Measurements from ENCODE around the gene GPR45. TPM values are rescaled to one million over a fixed set of nuclear protein-coding genes. Genes with fewer than 3 reads are reported as not detected.

GPR45 gene
- total RNA-seq, 1 donor from 2014 or later: not detected

GRCh38 chr2:105262651-105263091 is 21.1 kb downstream of the GPR45 start:
- no peak overlapping the region for H3K4me3 Mint-ChIP-seq
- DNase-seq (ENCODE audit: extremely low spot score, unreplicated experiment): no peak
- TF ChIP-seq CTCF (conservative IDR thresholded peaks at IDR 0.05): no peak
- no peak overlapping the region for H3K27ac Mint-ChIP-seq
- H3K36me3 Mint-ChIP-seq: peaks cover 10% of the 10 kb centered on the region
- H3K27me3 Mint-ChIP-seq: no peaks in the 10 kb centered on the region
- H3K4me1 Mint-ChIP-seq (ENCODE audit: unreplicated experiment): peaks cover 5% of the 10 kb centered on the region
- no peaks in the 10 kb centered on the region for H3K9me3 Mint-ChIP-seq

- Mint-ChIP-seq H3K9me3 (no peaks in the 10 kb centered on the region), H3K27ac (no peak overlapping the region), H3K4me1 (ENCODE audit: unreplicated experiment) (no peaks in the 10 kb centered on the region), H3K4me3 (no peak overlapping the region), H3K27me3 (no peaks in the 10 kb centered on the region), H3K36me3 (peaks cover 15% of the 10 kb centered on the region)
- no peak for TF ChIP-seq CTCF (conservative IDR thresholded peaks at IDR 0.05)
- DNase-seq (ENCODE audit: extremely low spot score, unreplicated experiment): no peak
Measured at GRCh38 chr2:105269426-105269825, 27.9 kb downstream of the GPR45 start.

GRCh38 chr2:105271393-105272045 is 30.0 kb downstream of the GPR45 start:
- Mint-ChIP-seq H3K36me3 (peaks cover 9% of the 10 kb centered on the region), H3K4me3 (no peak overlapping the region), H3K27ac (no peak overlapping the region), H3K9me3 (no peaks in the 10 kb centered on the region), H3K27me3 (no peaks in the 10 kb centered on the region), H3K4me1 (ENCODE audit: unreplicated experiment) (no peaks in the 10 kb centered on the region)
- TF ChIP-seq CTCF (conservative IDR thresholded peaks at IDR 0.05): no peak
- no peak for DNase-seq (ENCODE audit: extremely low spot score, unreplicated experiment)

DNA sequence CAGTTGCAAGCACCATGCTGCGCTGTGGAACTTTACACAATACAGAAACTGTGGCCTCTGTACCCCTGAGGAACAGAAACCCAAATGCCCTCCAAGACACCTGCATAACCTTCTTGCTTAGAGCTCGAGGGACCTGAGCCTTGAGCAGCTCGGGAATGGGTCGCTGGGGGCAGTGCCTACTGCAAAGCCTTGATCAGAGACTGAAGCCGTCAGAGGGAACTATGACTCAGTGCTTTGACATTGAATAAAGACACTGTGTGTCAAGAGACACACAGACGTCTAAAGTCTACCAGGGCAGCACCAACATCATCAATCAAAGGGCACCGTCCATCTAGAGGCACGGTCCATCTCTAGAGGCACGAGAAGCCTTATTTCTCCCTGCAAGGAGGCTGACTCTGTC is 30.6 kb downstream of the GPR45 start:
- Mint-ChIP-seq H3K27ac (no peak overlapping the region), H3K9me3 (no peaks in the 10 kb centered on the region), H3K36me3 (peaks cover 9% of the 10 kb centered on the region), H3K4me3 (no peak overlapping the region), H3K27me3 (no peaks in the 10 kb centered on the region), H3K4me1 (ENCODE audit: unreplicated experiment) (no peaks in the 10 kb centered on the region)
- no peak for TF ChIP-seq CTCF (conservative IDR thresholded peaks at IDR 0.05)
- DNase-seq (ENCODE audit: extremely low spot score, unreplicated experiment): no peak

DNA sequence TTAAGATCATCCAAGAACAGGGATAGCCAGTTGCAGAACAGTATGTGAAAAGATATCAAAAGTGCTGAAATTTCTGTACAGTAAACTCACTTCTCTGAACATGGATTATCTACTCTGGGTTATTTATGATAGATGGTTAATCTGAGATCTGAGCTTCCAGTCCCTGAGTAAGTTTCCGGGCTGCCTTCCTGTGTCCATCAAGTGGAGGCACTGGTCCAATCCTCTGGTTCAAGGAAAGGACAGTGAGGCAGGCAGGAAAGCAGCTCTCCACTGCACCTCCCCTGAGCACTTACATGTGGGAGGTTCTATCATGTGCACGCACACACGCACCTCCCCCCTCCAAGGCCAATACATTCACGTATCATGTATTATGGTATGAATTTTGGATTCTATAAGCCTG is 32.5 kb downstream of the GPR45 start:
- no peaks in the 10 kb centered on the region for H3K4me1 Mint-ChIP-seq (ENCODE audit: unreplicated experiment)

More for the DNA sequence above, 32.5 kb downstream of the GPR45 start:
- Mint-ChIP-seq H3K27ac (no peak overlapping the region), H3K9me3 (no peaks in the 10 kb centered on the region), H3K27me3 (no peaks in the 10 kb centered on the region), H3K4me3 (no peak overlapping the region), H3K36me3 (peaks cover 9% of the 10 kb centered on the region)
- no peak for DNase-seq (ENCODE audit: extremely low spot score, unreplicated experiment)
- TF ChIP-seq CTCF (conservative IDR thresholded peaks at IDR 0.05): no peak

Data from type B pancreatic cell (in vitro differentiated cells).